Stromal cell of bone marrow (primary cell): ENCODE data around the gene FOXRED2.
A peak's percentile ranks its signal among the peaks of the same experiment; 100 is the strongest.
"Not testable (repeated sequence)": the region's sequence is repeated elsewhere in the genome, so short reads cannot be mapped to it uniquely, and the experiment has no call there.

Experiments
- DNase-seq: peaks from one replicate; pipeline ENCODE4 v3.0.0-alpha.2; 2012; ENCODE audit warnings: low read depth

Gene FOXRED2

DNA sequence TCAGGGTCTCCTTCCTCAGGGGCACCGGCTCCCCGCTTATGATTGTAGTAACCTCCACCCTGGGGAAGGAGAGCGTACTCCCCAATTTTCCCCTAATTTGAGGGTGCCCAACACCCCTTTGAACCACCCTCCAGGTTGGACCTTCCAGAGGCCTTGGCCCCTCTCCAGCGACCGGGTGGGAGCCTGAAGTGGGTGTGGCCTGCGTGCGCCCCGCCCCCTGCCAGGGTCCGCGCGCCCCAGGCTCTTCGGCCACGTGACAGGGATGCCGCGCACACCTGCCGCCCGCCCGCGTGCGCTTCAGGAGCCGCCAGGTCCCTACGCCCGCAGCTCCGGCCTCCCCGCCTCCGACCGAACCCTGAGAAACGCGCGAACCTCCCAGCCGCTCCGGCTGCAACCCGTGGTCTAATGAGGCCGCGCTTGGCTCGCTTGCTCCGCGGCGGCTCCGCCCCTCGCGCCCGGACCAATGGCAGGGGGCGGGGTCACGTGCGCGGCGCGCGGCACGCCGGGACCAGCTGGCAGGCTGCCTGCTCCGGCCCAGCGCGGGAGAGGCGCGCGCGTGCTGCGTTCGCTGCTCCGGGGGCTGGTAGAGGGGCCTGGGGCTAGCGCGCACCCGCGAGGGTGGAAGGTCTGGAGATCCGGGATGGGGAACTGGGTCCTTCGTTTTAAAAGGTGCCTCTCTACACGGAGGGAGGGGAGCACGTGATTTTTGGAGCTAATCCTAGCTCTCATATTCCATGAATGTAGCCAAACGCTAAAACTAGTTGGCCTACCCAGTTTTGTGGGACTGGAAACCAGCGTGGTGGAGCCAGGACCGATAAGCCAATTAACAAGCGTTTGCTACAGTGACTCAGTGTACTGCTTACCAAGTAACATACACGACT, at the start of gene FOXRED2:
TSS of gene FOXRED2 (minus strand) at position 404 of the 881 bp plus-strand sequence. CDS start 618 bp downstream, outside the sequence.
- peak; percentile 67 for DNase-seq

DNA sequence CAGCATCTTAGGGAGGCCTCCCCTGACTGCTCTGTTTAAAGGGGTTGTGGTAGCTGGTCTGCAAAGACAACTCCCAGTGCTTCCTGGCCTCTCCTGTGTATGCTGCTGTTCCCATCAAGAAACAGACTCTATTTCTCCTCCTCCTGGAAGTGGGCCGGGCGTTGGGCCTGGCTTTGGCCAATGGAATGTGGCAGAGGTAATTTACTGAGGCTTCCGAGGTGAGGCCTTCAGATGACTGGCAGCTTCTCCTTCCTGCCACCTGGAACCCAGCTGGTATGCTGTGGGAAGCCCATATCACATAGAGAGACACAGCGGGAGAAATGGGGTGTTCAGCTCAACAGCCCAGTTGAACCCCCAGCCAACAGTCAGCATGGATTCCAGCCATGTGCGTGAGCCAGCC, 47.3 kb upstream of the FOXRED2 start:
- DNase-seq = no peak

DNA sequence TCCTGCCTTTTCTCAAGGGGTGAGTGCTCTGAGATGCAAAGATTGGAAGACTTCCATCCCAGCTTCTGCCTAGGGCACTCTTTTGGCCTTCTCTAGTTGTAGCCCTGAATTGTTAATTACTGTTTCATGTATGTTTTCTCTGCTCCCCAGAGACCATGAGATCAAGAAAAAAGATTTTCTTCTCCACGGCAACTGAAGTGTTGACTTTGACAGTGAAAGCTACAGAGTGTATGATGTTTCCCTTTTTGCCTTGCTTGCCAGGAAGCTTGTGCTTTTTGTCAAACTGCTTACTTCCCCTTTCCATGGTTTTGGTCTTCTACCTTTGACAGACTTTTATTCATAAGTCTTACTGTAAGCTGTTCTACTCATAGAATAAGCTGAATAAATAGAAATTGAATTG, 45.4 kb upstream of the FOXRED2 start:
- no peak for DNase-seq

- no peak for DNase-seq
Measured at GRCh38 chr22:36550701-36551495, 44.1 kb upstream of the FOXRED2 start.

DNA sequence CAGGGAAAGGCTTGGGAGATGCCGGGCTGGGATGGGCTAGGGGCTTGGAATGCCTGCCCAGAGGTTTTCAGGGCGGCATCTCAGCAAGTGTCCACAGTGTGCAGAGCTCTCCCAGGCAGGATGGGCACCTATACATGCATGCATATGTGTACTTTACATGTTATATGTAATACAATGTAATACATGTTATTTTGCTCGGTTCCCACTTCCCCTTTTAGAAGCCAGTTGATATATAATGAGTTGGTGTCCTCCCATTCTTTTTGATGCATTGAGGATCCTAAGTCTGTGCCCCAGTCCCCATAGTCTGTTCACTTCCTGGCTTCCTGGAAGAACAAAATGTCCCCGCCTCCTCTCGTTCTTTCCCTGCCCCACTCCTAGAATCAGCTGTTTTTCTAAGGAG, 42.2 kb upstream of the FOXRED2 start:
- no peak for DNase-seq

GRCh38 chr22:36548606-36549005, 41.8 kb upstream of the FOXRED2 start:
- DNase-seq = no peak

DNA sequence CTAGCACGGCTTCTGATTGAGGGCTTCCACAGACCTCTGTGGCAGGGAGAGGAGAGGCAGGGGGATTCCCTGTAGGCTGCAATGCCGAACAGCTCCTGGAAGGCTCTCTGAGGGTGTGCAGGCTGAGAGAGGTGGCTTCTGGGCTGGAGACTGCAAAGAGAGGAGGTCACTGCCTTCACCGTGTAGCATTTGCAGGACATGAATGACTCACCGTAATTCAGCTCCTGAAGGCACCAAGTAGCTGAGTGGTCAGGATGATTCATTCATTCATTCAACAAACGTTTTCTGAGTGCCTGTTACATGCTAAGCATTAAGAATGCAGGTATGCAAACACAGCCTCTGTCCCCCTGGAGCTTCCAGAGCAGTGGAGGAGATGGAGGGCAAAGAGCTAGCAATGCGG, 40.1 kb upstream of the FOXRED2 start:
- peak; percentile 55 for DNase-seq

GRCh38 chr22:36546092-36546804, 39.4 kb upstream of the FOXRED2 start:
- DNase-seq = no peak

- peak; percentile 62 for DNase-seq
Measured at GRCh38 chr22:36544107-36544620, 37.3 kb upstream of the FOXRED2 start.

DNA sequence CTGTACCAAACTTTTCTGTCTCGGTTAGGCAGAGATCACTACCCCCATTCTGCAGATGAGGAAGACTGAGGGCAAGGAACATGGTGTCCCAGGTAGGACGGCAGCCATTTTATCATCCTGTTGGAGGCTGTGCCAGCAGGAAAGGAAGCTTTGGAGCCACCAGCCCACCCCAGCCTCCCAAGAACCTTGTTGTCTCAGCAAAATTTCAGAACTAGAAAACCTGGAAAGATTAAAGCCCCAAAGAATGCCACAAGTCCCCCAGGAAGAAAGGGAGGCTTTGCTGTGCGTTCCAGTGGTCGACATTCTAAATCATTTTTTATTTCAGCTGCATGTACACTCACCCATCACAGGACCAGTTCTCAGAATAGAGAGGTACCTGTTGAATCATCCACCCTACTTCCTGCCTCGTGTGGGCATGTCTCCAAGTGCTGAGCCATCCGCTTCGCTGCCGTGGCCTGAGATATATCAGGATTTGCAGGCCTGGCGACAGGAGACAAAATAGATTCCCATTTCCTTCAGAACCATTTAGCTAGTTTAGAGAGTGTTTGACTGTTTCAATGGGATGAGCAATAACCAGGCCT, 35.1 kb upstream of the FOXRED2 start:
- peak; percentile 82 for DNase-seq

DNA sequence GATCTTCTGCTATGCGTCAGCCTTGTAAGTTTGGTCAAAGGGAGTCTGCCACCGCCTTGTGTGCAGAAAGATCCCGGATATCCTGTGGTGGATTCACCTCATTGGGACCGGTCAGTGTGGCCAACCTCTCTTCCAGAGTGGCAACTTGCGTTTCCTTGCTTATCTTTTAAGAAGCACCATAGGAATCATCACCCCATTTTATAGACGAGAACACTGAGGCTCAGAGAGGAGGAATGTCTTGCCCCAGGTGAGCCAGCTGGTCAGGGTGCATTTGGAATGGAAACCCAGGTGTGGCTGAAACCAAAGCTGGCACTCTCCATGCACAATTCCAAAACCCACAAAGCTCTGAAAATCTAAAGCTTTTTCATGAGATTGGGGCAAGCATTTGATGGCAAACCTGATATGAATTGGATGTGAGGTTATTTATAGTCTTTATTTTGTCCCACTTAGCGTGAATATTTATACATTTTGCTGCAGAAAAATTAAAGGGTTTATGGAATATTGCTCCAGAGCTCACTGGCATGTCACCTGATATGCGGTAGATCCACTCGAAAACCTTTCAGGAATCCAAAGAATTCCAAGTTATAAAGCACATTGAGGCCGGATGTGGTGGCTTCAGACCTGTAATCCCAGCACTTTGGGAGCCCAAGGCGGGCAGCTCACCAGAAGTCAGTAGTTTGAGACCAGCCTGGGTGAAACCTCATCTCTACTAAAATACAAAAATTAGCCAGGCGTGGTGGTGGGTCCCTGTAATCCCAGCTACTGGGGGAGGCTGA, 34.2 kb upstream of the FOXRED2 start:
- no peak for DNase-seq

- no peak for DNase-seq
Measured at GRCh38 chr22:36538529-36538928, 31.7 kb upstream of the FOXRED2 start.

GRCh38 chr22:36536717-36537116, 29.9 kb upstream of the FOXRED2 start:
- no peak for DNase-seq

DNA sequence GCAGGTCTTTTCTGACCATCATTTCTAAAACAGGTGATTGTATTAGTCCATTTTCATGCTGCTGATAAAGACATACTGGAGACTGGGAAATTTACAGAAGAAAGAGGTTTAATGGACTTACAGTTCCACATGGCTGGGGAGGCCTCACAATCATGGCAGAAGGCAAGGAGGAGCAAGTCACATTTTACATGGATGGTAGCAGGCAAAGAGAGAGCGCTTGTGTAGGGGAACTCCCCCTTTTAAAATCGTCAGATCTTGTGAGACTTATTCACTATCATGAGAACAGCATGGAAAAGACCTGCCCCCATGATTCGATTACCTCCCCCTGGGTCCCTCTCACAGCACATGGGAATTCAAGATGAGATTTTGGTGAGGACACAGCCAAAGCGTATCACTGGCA, 26.5 kb upstream of the FOXRED2 start:
- DNase-seq = not testable (repeated sequence)

DNA sequence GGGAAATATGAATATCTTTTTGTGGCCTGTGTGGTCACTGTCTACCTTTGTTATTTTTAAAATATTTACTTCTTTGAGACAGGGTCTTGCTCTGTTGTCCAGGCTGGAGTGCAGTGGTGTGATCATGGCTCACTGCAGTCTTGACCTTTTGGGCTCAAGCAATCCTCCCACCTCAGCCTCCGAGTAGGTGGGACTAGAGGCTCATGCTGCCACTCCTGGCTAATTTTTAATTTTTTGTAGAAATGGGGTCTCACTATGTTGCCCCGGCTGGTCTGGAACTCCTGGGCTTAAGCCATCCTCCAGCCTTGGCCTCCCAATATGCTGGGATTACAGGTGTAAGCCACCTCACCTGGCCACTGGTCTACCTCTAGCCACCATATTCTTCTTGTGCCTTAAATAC, 25.6 kb upstream of the FOXRED2 start:
- no peak for DNase-seq

GRCh38 chr22:36528795-36529751, 22.2 kb upstream of the FOXRED2 start, which contains the start of gene EIF3D:
EIF3D (minus strand) TSS chr22:36529166; CDS start chr22:36526121, 3,045 bp downstream.
- peak; percentile 99 for DNase-seq

DNA sequence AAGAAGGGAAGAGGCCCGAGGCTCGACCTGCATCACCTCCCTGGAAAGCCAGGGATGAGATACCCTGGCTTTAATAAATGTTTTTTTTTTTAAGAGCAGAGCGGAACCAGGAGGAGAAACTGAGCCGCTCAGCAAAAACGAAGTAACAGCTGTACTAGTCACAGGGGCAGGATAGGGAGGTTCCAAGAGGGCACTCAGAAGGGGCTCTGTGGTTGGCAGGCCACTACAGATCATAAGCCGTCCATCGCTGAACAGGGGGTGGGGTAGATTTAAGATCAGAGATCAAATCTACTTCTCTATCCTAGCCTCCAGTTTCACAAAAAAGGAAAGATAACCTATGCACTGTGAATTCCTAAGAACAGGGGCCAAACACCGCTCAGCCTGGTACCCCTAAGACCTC, 21.5 kb upstream of the FOXRED2 start:
- no peak for DNase-seq

DNA sequence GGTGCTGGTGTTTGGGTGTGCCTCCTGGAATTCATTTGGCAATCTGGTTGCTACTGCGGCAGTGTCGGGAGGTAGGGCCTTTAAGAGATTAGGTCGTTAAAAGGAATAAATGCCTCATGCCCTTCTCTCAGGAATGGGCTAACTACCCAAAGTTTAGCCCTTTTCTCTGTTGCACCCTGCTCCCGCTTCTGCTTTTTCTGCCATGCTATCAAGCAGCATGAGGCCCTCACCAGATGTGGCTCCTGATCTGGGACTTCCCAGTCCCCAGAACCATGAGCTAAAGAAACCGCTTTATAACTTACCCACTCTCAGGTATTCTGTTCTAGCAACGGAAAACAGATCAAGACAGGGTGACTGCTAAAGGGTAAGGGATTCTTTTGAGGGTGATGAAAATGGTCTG, 15.8 kb upstream of the FOXRED2 start:
- no peak for DNase-seq

GRCh38 chr22:36520423-36520822, 13.6 kb upstream of the FOXRED2 start:
- DNase-seq = no peak

DNA sequence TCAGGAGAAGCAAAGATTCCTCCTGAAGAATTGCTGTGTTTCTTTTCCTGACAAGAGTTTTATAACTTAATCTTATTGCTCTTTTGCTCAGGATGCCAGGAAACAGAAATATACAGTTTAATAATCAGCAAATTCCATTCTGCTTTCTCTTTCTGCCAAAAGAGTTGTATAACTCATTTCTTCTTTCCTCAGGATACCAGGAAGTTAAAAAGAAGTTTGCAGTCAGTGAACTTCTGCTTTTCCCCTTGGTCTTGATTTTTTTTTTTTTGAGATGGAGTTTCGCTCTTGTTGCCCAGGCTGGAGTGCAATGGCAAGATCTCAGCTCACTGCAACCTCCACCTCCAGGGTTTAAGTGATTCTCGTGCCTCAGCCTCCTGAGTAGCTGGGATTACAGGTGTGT, 13.1 kb upstream of the FOXRED2 start:
- not testable (repeated sequence) for DNase-seq
